ENCODE results near the gene RPP25. TPM values are rescaled to one million over a fixed set of nuclear protein-coding genes. Genes with fewer than 3 reads are reported as not detected.
A peak's percentile ranks its signal among the peaks of the same experiment; 100 is the strongest.

Gene RPP25, protein sequence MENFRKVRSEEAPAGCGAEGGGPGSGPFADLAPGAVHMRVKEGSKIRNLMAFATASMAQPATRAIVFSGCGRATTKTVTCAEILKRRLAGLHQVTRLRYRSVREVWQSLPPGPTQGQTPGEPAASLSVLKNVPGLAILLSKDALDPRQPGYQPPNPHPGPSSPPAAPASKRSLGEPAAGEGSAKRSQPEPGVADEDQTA
- 2.1 and 3.3 TPM in 2 replicates for total RNA-seq

DNA sequence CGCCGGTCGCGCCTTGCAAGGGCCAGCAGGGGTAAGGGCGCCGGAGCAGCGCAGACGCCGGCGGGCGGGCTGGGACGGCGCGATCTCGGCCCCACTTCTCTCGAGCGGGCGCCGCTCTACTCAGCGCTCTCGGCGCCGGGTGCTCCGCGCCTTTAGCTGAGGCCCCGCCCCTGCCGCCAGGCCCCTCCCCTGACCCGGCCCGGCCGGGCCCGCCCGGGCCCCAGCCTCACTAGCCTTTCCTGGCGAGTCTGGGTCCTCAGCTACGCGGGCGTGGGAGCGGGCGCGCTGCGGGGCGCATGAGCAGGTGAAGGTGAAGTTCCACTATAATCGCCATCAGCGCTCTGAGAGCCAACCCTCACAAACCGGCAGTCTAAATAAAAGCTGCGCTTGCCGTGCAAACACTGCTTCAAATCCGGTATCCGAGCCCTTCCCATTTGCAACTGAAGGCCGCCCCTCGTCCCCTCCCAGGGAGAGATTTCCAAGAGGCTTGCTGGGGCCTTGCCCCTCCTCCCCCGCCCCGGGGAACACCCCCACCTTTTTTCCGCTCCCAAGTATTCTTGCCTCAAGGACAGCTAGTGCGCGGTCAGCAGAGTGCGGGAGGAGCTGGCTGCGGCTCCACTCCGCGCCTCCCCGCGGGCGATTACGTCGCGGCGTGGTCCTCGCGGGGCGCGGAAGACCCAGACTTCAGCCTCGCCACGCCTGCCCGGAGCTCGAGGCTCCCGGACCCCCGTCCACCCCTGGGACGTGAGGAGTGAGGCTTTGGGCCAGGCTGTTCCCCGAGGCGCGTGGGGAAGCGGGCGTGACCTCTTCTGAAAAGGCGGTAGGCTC lies at the start of gene RPP25:
RPP25 (minus strand) TSS at position 125 of the 828 bp plus-strand sequence. CDS start 189 bp downstream, outside the sequence.
- peak; percentile 49 for DNase-seq (ENCODE audit: low read depth)

DNA sequence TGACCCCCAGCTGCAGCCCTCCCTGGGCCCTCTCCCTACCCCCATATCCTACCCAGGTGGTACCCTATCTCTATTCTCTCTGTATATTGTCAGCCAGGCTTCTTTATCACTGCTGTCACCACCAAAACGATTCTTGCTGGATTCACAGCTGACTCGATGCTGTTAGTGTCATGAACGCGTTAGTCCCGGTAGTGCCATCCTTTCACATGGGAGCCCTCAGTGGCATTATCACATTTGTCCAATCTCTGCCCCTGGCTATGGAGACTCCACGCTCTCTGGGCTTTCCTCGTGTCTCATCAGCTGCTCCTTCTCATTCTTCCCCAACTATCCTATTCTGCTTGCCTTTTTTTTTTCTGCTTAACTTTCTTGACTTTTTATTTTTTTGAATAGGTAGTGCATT lies 45.8 kb upstream of the RPP25 start:
- DNase-seq (ENCODE audit: low read depth): no peak

DNA sequence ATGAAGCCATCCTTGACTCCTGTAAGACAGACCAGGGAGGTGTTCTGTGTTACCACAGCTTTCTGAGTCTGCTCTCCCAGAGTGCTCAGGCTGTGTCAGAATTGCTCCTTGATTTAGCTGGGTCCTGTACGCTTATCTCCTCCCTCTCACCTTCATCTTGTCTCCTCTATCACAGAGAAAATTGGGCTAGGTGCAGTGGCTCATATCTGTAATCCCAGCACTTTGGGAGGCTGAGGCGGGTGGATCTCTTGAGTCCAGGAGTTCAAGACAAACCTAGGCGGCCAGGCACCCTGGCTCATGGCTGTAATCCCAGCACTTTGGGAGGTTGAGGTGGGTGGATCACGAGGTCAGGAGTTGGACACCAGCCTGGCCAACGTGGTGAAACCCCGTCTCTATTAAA lies 44.7 kb upstream of the RPP25 start:
- no peak for DNase-seq (ENCODE audit: low read depth)

DNA sequence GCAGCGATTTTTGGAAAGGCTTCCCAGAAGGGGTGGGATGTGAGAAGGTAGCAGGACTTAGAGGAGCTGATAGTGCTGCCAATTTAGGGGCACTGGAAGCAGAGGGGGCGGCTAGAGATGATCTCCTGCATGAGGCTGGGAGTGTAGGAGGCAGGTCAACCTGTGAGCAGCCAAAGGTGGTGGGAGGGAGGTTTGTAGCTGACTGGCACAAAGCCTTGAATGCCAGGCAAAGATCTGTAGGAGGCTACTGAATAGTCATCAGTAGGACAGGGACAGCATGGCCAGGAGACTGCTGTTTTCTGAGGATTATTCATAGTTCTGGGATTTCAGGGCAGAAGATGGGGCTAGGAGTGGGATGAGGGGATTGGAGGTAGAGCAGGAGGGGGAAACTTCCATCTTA lies 41.0 kb upstream of the RPP25 start:
- DNase-seq (ENCODE audit: low read depth): no peak

DNA sequence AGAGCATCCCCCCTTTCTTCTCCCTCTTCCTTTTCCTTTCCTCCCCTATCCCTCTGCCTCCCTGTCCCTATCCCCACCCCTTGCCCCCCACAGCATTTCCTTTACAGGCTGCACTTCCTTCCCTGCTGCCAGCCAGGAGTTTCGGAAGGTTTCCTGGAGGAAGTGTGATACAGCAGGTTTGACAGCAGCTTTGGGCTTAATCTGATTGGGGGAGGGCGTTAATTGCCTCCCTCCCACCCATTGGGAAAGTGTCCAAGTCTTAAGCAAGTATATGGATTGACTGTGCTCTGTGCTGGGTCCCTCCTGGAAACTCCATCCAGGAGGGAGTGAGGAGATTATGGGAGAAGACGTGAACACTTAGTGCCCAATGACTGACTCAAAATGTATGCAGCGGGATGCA lies 40.6 kb upstream of the RPP25 start:
- no peak for DNase-seq (ENCODE audit: low read depth)

DNA sequence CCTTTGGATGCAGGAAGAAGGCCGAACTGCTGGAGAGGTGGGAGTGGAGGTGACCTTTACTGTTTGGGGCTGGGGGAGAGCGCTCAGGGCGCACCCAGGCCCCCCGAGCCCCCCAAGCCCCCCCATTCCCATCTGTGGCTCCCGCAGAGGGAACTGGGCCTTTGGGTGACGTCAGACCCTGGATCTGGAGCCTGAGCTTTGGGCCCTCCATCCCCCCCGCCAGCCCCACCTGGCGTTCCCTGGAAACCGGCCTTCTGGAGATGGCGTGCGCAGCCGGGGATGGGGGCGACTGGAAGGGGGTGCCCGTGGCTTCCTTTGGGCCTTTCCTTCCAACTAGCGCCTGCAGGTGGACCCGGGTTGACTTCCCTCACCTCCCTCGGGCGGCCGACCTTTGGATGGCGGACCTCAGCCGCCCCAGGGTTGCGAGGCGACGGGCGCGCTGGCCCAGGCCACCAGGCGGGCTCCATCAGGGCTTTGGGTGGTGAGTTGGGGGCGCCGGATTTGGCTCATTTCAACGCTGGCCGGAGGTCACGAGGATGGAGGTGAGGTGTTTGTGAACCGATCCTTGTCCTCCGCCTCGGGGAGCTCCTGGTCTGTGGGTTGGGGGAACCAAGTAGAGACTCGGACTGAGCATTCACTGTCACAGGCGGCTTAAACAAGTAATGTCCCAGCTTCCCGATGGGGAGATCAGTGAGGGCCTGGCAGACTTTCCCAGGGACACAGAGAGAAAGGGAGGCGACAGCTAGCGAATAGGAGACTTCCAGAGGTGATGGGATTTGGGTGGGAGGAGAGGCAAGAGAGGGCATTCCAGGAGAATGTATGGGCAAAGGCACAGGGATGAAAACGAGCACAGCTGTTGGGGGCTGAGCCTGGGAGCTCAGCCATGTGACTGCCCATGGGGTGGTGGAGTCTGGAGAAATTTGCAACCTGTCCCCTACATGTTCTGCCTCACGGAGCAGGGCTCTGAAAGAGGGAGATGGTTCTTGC lies 39.5 kb upstream of the RPP25 start:
- no peak for DNase-seq (ENCODE audit: low read depth)

DNA sequence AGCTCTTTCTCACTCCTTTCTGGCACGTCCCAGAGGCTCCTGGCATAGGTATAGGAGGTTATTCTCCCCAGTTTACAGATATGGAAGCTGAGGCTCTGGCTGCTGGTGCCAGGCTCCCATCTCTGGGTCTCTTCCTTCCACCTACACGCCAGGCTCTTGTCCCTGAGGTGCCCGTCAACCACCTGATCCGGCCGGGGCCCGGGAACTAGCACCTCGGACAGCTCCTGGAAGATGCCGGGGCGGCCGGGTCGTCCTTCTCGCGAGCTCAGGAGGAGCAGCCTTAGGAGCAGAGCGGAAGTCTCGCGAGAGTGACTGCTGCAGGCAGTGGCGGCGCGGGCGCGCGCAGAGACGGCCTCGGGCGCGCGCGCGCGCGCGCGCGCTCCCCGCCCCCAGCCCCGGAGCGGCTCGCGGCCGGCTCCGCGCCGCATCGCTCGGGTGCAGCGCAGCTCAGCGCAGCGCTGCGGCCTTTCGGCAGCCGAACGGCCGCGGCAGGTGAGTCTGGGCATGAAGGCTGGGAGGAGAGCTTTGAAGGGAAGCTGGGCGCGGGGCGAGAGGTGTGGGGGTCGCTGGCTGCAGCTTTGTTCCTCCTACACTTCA lies 38.7 kb upstream of the RPP25 start, which contains the start of gene SCAMP5:
SCAMP5 (plus strand) TSS at position 382 of the 597 bp plus-strand sequence. CDS start 16,277 bp downstream, outside the sequence.
- peak; percentile 84 for DNase-seq (ENCODE audit: low read depth)

DNA sequence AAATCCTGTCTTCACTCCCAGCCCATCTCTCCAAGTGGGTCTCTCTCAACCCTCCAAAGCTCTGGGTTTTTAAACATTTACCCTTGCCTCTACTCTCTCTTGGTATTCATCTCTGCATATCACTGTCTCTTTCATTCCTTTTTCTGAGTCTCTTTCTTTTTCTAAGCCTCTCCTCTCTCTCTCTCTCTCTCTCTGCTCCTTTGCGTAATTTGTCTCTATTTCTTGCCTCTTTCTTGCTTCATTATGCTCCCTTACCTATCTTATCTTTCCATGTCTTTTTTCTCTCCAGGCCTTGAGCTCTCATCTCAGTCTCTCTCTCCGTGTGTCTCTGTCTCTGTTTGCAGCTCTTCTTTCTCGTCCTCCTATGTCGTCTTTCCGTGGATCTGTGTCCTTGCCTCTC lies 38.1 kb upstream of the RPP25 start:
- no peak for DNase-seq (ENCODE audit: low read depth)

DNA sequence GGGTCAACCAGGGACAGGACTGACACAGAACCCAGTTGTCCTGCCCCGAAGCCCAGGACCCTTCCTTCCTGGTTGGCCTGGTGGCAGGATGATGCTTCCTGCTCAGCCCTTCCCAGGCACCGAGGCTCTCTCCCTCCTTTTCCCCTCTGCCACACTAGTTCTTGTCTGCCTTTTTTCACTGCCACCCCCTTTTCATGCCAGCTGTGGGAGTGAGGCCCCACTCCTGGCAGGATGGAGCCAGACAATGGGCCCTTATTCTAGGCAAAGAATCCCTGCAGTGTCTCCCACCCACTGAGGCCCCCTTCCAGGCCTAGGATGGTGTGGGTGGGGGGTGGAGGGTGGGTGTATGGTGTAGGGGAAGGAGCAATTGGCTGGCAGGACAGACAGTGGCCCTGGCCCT lies 37.7 kb upstream of the RPP25 start:
- no peak for DNase-seq (ENCODE audit: low read depth)

DNA sequence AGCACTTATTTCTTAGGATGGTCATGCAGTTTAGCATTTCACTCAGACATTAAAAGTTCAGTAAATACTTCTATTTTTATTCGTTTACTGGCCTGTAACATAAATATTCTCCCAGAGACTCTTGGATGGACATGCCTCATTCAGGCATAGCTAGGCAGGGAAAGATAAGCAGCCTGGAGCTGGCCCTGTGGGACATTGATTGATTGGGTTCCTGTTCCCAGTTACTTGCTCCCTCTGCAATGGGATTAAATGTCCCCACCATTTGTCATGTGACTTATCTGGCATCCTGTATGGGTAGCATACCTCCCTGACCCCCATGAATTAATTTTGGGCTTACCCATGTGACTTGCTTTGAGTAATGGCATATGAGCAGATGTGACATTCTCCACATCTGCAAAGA lies 36.0 kb upstream of the RPP25 start:
- no peak for DNase-seq (ENCODE audit: low read depth)

DNA sequence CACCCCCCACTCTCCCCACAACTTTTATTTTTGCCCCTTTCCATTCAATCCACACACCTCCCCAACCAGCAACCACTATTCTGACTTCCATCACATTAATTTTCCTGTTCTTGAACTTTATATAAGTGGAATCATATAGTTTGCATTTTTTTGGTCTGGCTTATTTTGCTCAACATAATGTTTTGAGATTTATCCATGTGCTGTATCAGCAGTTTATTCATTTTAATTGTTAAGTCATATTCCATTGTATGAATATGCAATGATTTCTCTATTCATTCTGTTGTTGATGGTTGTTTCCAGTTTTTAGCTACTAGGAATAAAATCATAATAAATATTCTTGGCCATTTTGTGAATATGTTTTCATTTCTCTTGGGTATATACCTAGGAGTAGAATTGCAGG lies 33.0 kb upstream of the RPP25 start:
- DNase-seq (ENCODE audit: low read depth): no peak

DNA sequence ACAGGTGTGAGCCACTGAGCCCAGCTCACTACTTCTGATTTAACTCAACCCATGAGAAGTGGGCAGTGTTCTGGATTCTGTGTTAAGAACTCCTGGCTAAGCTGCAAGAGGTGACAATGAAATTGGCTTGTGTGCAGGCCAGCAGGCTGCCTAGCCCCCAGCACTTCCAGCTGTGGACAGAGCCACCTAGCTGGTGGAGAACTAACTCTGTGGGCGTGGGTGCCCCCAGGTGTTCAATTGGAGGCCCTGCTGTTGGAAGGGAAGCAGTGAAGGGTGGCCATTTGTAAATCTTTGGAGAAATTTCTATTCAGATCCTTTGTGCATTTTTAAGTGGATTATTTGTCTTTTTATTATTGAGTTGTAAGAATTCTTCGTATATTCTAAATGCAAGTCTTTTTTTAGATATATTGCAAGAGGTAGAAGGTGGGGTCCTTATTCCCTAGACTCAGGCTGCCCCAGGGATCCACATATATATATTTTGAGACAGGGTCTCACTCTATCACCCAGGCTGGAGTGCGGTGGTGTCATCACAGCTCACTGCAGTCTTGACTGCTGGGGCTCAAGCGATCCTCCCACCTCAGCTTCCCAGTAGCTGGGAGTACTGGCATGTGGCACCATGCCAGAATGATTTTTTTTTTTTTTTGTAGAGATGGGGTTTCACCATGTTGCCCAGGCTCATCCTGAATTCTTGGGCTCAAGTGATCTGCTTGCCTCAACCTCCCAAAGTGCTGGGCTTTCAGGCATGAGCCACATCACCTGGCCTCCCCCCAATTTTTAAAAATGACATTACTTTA lies 31.6 kb upstream of the RPP25 start:
- DNase-seq (ENCODE audit: low read depth): peak; percentile 49

DNA sequence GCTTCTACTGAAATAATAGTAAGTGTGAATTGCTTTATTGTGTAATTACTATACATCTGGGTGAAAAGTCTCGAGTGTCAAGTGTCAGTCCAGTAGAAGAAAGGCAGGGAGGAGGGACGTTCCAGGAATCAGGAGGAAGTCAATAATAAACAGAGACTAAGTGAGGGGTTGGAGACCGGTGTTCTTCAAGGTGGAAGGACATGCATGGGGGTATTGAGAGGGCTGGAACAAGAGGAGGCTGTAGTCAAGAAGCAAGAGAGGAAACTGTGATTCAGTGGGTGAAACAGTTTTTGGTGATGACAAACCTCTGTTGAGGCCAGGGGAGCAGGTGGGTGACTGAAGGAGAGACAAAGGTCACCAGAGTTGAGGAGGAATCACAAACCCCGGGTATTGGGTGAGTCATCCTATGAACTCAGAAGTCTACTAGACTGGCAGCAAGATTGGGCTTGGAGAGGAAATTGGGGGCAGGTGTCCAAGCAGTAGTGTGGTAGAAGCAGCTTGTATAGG lies 27.2 kb upstream of the RPP25 start:
- peak; percentile 42 for DNase-seq (ENCODE audit: low read depth)

DNA sequence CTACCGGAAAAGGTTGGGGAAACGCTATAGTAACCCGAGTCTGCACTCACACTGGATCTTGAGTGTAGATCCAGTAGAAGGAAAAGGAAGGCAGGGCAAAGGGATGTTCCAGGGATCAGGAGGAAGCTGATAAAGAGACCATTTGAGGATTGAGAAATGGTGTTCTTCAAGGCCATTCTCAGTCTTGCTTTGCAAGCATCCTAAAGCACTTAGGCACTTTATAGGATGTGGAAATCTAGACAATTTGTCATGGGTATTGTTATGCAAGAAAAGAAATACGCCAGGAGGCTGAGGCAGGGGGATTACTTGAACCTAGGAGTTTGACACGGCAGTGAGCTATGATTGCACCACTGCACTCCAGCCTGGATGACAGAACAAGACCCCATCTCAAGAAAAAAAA lies 25.6 kb upstream of the RPP25 start:
- no peak for DNase-seq (ENCODE audit: low read depth)

DNA sequence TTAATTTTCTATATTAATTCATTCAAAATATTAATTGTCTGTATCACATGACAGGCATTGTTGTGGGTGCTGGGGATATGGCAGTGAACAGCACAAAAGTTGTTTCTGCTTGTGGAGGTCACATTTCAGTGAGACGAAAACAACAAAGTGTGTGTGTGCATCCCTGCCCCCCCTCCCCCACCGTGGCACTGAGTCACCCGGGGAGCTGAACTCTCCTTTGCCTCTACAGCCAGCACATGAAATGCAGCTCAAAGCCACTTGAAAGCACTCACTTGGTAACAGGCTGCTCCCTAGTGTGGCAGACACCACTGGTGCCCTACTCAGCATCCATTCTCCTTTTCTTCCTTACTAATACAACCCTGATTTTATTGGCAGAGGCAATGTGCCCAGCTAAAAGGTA lies 21.9 kb upstream of the RPP25 start:
- DNase-seq (ENCODE audit: low read depth): peak; percentile 43

DNA sequence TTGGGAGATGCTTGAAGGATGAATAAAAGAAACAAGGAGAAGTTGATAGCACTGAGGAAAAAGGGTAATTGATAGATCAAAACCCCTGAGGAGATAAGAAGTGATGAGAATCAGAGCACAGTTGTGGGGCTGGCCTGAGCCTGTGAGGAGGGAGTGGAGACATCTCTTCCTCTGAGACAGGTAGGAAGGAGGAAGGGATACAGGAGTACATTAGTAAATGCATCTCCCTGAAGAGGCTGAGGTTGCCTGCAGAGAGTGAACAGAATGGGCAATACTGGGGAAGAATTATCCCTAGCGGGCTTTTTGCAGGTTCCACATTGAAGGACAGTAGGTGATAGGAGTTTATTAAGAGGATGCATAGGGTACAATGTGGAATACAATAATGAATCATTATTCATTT lies 21.5 kb upstream of the RPP25 start:
- no peak for DNase-seq (ENCODE audit: low read depth)

DNA sequence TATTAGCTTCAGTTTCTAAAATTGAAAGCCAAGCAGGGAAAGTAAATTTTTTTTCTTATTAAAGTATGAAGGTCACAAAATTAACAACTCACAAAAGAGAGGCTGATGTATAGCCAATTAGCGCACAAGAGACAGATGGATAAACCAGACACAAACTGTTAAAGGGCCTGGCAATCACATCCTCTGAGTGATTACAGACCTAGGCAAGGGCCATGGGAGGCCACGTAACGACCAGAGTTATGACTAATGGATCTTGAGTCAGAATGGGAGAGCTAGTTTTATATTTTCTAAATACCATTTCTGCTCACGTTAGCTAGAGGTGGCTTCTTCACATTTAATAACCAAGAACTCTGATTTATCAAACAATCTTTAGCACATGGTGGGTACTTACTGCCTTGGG lies 21.0 kb upstream of the RPP25 start:
- no peak for DNase-seq (ENCODE audit: low read depth)

DNA sequence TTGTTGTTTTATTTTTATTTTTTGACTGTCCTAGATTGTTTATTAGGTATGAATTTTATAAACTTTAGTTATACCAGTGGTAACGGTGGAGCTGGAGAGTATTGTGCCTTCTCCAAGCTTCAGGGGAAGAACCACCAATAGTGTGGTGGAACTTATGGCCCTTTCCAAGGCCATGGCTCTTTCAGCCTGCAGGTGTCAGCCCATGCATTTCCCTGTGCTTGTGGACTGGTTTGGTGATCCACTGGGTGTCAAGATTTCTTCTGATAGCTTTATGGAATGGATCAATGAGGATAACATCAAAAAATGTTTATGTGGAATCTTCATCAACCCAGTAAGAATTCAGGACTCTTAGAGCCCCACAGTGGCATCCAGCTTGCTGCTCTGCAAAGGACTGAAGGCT lies 19.6 kb upstream of the RPP25 start:
- no peak for DNase-seq (ENCODE audit: low read depth)

DNA sequence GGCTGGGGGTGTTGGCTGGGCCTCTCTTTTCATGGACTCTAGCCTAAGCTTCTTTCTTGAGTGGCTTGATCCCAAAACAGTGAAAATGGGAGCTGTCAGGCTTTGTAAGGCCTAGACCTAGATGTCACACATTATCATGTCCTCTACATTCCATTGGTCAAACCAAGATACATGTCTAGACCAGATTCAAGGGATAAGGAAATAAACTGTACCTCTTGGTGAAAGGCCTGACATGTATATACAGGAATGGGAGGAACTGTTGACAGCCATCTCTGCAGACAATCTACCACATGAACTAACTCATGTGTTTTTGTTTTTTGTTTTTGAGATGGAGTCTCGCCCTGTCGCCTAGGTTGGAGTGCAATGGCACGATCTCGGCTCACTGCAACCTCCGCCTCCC lies 11.1 kb upstream of the RPP25 start:
- no peak for DNase-seq (ENCODE audit: low read depth)

DNA sequence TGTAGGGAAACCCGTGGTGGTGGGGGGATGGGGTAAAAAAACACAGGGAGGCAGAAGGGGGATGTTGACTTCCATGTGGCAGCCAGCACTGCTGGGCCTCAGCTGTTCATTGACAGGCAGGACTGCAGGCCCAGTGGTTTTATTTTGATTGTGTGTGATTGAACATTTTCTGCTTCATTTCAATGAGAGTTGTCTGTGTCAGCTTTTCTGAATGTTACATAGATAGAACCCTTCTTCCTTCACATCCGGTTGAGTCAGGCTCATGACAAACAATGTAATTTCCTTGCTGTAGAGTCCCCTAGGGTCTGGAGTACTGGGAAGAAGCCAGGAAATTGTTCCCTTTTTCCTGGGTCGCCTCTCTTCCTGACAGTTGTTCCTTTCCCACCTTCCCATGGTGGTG lies 8.2 kb upstream of the RPP25 start:
- peak; percentile 41 for DNase-seq (ENCODE audit: low read depth)

DNA sequence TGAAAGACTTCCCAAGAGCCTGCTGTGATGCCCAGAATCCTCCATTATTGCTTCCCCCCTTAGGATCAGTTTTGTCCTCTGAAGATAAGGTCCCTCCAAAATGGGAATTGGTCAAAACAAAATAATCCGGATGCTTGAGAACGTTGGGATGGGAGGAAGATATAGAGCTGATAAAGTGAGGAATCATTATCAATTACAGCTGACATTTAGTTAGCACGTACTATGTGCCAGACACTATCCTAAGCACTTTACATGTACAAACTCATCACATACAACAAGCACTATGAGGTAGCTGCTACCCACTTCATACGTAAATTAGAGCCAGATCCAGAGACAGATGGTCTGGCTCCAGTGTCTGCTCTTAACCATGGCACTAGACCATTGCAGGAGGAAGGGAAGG lies 6.6 kb upstream of the RPP25 start:
- no peak for DNase-seq (ENCODE audit: low read depth)
